Keratinocyte (primary cell): ENCODE results near the gene STK32B.

ENCODE experiments used
- CTCF ChIP-seq, 3 experiments: IDR thresholded peaks in 1 of 3; conservative IDR thresholded peaks in 1 of 3; optimal IDR thresholded peaks in 1 of 3; 2 replicates in 2 of 3; 3 replicates in 1 of 3; pipeline versions ENCODE3 to v1.5.1; 2011; ENCODE audit warnings: low read length in 3 of 3, mild to moderate bottlenecking in 3 of 3, moderate library complexity in 2 of 3, control low read depth in 1 of 3, inconsistent platforms in 1 of 3; ENCODE audit not compliant: insufficient read depth in 2 of 3; ENCODE audit errors: extremely low read depth in 1 of 3
- EZH2 ChIP-seq: IDR thresholded peaks from one replicate; pipeline ENCODE4 v1.6.1; 2012; ENCODE audit warnings: inconsistent platforms, mild to moderate bottlenecking, low read length, moderate library complexity

DNA sequence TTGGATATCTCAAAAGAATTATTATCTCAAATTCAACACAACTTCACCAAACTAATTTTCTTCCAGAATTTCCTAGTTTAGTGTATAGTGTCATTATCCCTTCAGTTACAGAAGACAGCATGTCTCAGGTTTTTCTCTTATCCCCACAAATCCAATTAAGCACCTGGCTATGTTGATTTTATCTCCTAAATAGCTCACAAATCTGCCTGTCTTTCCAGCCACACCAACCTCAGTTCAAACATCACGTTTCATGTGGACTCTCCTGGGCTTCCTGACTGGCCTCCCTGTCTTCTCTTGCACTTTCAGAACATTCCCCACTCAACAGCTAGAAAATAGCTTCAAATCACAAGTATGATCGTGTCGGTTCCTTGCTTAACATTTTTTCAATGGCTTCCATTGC is 14.8 kb downstream of the STK32B start:
- TF ChIP-seq EZH2 (no peak), CTCF (optimal IDR thresholded peaks at IDR 0.05 in 1 of 3, IDR thresholded peaks at IDR 0.05 in 1 of 3, conservative IDR thresholded peaks at IDR 0.05 in 1 of 3; ENCODE audit: extremely low read depth in 1 of 3, insufficient read depth in 2 of 3, low read length in 3 of 3) (no peak)
